HL-60/S4 (cell line): ENCODE results near the gene CLIC6.

Source experiments
- in situ Hi-C: fragments of 300-500 bp; cut with MboI; formaldehyde crosslinking; loops from 2 replicates; pipeline ENCODE4 v1.14.3; 2022; ENCODE audit warnings: low sequenced_read_pairs

Gene CLIC6

DNA sequence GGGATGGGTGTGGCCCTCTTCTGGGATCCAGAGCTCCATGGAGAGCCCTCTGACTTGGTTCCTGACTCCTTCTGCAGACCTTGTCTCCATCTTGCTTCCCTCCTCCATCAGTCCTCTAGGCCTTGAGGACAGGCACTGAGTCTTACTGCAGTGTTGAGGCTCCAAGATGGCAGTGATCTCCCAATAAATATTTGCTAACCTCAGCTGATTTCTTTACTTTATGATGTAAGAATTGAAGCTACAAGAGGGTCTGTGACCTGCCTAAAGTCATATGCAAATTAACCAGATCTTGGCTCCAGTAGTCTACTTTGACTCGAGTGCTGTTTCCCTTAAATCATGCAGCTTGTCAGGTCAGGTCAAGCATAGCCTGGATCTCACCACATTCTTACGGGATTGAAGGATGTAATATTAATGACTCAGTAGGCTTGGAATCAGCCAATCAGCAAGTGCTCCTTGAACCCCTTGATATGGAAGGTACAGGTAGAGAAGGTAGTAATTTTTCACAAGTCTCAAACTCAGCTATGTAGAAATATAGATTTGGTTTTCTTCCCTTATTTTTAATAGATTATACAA is 93.0 kb downstream of the CLIC6 start:
- in situ Hi-C loops: no loop called here

DNA sequence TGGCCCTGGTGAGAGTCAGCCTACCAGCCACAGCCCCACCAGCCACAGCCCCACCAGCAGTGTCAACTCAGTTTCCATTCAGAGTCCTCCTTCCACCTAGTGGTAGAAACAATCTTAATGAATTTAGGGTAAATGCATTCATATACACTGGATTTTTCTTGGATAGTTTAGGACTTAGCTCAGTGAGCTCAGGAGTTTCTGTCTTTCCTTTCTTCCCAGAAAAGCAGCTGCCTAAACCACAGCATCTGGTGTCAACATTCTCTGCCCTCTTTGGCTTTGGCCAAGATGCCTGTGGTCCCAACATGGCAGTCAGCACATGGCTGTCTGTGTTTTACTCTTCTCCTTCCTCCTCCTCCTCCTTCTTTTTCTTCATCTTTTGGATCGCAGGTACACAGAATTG is 94.0 kb downstream of the CLIC6 start:
- in situ Hi-C loops: no loop called here

DNA sequence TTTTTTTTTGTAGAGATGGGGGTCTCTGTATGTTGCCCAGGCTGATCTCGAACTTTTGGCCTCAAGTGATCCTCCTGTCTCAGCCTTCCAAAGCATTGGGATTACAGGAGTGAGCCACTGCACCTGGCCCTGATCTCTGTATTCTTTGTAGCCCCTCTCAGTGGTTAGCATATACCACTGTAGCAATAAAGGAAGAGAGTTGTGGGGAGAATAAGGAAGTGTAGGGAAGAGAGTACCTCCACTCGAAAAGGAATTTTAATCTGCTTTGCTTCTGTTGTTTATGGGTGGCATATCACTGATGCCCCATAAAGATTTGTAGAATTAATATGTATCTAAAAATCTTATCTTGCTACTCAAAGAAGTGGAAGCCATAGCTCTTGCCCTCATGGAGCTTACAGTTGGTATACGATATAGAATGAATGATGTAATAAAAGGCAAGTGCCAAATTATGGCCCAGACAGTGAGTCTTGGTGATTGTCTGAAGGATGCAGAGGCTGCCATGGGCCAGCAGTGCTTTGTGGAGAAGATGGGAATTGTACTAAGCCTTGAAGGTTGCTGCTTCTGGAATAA is 96.0 kb downstream of the CLIC6 start:
- in situ Hi-C loops: no loop called here

DNA sequence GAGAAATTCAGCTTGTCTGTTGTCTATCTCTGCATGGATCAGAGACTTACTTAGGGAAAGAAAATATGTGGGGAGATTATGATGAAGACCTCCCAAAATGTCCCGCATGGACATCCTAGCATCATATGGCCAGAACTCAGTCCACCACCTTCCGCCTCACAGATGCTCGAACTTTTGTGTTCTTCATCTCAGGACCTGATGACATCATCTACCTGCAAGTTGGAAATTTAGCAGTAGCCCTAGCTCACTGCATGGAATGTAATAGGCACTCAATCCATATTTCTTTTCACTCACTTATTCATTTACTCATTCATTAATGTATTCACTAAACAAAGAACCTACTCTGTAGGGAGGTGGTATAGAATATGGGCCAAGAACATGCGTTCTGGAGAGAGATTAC is 96.8 kb downstream of the CLIC6 start:
- in situ Hi-C loops: no loop called here

DNA sequence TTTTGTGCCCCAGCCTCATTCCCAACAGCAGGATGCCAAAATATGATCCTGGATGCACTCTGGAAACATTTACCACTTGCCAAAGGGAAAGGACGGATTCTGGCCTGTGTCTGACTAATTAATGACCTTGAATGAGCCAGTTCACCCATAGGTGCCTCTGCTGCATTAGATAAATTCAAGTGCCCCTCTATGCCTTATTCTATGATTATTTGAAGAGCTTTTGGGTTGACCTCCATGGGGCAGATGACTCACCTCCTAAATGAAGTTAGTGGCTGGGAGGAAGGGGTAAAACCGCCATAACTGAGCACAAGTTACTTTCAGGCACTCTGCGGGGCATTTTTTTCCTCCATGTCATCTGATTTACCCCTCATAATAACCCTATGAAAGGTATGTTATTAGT is 98.1 kb downstream of the CLIC6 start:
- in situ Hi-C loops: no loop called here
